ENCODE results near the gene RPS2. TPM values are rescaled to one million over a fixed set of nuclear protein-coding genes. Genes with fewer than 3 reads are reported as not detected.
A peak's percentile ranks its signal among the peaks of the same experiment; 100 is the strongest.

Gene RPS2
- total RNA-seq, 2 donors from 2014 or later: 702 to 834 TPM

GRCh38 chr16:1991588-1991947 lies 26.9 kb upstream of the RPS2 start:
- Histone ChIP-seq H3K4me1 (ENCODE audit: control insufficient read depth in 1 of 2, low read depth in 2 of 2) (peaks cover 9 to 25% of the 10 kb centered on the region in 2 donors), H3K36me3 (peaks cover 4% of the 10 kb centered on the region), H3K4me3 (peak overlapping the region; percentile 65), H3K27ac (no peak overlapping the region), H3K27me3 (replicated peaks; ENCODE audit: insufficient read depth) (peaks cover 7% of the 10 kb centered on the region), H3K9me3 (no peaks in the 10 kb centered on the region)
- TF ChIP-seq, protein P1, sequence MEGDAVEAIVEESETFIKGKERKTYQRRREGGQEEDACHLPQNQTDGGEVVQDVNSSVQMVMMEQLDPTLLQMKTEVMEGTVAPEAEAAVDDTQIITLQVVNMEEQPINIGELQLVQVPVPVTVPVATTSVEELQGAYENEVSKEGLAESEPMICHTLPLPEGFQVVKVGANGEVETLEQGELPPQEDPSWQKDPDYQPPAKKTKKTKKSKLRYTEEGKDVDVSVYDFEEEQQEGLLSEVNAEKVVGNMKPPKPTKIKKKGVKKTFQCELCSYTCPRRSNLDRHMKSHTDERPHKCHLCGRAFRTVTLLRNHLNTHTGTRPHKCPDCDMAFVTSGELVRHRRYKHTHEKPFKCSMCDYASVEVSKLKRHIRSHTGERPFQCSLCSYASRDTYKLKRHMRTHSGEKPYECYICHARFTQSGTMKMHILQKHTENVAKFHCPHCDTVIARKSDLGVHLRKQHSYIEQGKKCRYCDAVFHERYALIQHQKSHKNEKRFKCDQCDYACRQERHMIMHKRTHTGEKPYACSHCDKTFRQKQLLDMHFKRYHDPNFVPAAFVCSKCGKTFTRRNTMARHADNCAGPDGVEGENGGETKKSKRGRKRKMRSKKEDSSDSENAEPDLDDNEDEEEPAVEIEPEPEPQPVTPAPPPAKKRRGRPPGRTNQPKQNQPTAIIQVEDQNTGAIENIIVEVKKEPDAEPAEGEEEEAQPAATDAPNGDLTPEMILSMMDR (IDR thresholded peaks at IDR 0.05): no peak
- ATAC-seq (ENCODE audit: insufficient number of reproducible peaks, low FRiP score, low read depth) (no peak), DNase-seq (ENCODE audit: low spot score) (no peak)

GRCh38 chr16:1991135-1991551 lies 26.5 kb upstream of the RPS2 start:
- Histone ChIP-seq H3K4me3 (peak overlapping the region; percentile 65), H3K4me1 (ENCODE audit: control insufficient read depth in 1 of 2, low read depth in 2 of 2) (peaks cover 9 to 25% of the 10 kb centered on the region in 2 donors), H3K27ac (no peak overlapping the region), H3K36me3 (peaks cover 8% of the 10 kb centered on the region), H3K9me3 (no peaks in the 10 kb centered on the region), H3K27me3 (replicated peaks; ENCODE audit: insufficient read depth) (peaks cover 7% of the 10 kb centered on the region)
- DNase-seq (ENCODE audit: low spot score) (no peak), ATAC-seq (ENCODE audit: insufficient number of reproducible peaks, low FRiP score, low read depth) (no peak)
- TF ChIP-seq, protein P1 (IDR thresholded peaks at IDR 0.05): no peak

- H3K9me3 ChIP-seq: no peaks in the 10 kb centered on the region
- H3K36me3 ChIP-seq: peaks cover 12% of the 10 kb centered on the region
- DNase-seq (ENCODE audit: low spot score) (no peak), ATAC-seq (ENCODE audit: insufficient number of reproducible peaks, low FRiP score, low read depth) (no peak)
- H3K27ac ChIP-seq: no peak overlapping the region
- TF ChIP-seq, protein P1 (IDR thresholded peaks at IDR 0.05): no peak
- peaks cover 9 to 25% of the 10 kb centered on the region in 2 donors for H3K4me1 ChIP-seq (ENCODE audit: control insufficient read depth in 1 of 2, low read depth in 2 of 2)
- H3K27me3 ChIP-seq (replicated peaks; ENCODE audit: insufficient read depth): peaks cover 7% of the 10 kb centered on the region
- peak overlapping the region; percentile 65 for H3K4me3 ChIP-seq
Observed at GRCh38 chr16:1990351-1991134, 25.9 kb upstream of the RPS2 start.

DNA sequence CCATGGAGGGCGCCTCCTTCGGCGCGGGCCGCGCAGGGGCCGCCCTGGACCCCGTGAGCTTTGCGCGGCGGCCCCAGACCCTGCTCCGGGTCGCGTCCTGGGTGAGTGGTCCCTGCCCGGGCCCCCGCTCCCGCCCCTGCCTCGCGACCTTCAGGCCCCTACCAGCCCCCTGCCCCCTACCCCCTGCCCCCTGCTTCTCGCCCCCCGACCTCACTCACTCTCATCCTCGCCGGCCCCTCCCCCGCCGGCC lies 25.4 kb upstream of the RPS2 start:
- H3K9me3 ChIP-seq: no peaks in the 10 kb centered on the region
- peaks cover 8% of the 10 kb centered on the region for H3K36me3 ChIP-seq
- DNase-seq (ENCODE audit: low spot score) (no peak), ATAC-seq (ENCODE audit: insufficient number of reproducible peaks, low FRiP score, low read depth) (no peak)
- peaks cover 10 to 30% of the 10 kb centered on the region in 2 donors for H3K4me1 ChIP-seq (ENCODE audit: control insufficient read depth in 1 of 2, low read depth in 2 of 2)
- TF ChIP-seq, protein P1 (IDR thresholded peaks at IDR 0.05): no peak
- H3K4me3 ChIP-seq: peak overlapping the region; percentile 65
- H3K27ac ChIP-seq: no peak overlapping the region
- peaks cover 7% of the 10 kb centered on the region for H3K27me3 ChIP-seq (replicated peaks; ENCODE audit: insufficient read depth)

DNA sequence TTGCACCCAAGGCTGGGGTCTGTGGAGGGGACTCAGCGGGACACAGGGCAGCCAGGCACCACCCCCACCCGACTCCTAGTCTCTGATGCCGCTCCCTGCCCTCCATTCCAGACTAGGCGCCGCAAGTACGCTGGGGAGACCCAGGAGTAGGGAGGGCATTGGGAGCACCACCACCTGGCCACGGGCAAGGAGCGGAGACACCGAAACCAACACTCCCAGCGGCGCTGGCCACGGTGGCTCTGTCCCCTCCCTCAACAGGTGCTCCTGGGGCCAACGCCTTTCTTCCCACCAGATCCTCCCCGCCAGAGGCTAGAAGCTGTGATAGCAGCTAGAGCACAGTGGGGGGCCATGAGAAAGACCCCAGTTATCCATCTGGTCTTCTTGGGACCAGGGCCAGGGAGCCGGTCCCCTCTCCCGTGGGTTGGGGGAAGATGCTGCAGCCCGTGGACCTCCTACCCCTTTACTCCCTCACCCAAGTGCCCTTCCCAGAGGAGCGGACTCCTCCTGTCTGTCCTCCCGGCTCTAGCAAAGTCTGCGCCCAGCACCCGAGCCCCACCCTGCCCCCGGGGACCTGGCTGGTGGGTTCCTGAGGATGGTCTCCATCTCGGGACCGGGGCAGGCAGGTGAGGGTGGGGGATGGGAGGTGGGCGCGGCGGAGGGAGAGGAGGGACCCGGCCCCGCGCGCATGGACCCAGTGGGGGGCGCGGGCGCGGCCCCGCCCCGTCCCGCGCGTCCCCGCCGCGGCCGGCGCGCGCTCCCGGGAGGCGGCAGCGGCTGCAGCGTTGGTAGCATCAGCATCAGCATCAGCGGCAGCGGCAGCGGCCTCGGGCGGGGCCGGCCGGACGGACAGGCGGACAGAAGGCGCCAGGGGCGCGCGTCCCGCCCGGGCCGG lies 24.8 kb upstream of the RPS2 start, which contains the start of gene SYNGR3:
TSS of gene SYNGR3 (plus strand) at position 762 of the 892 bp plus-strand sequence. CDS start 133 bp downstream, outside the sequence.
- TF ChIP-seq, protein P1 (IDR thresholded peaks at IDR 0.05): no peak
- H3K9me3 ChIP-seq: no peaks in the 10 kb centered on the region
- H3K4me1 ChIP-seq (ENCODE audit: control insufficient read depth in 1 of 2, low read depth in 2 of 2): peaks cover 16 to 36% of the 10 kb centered on the region in 2 donors
- peaks cover 7% of the 10 kb centered on the region for H3K27me3 ChIP-seq (replicated peaks; ENCODE audit: insufficient read depth)
- no peak within 1 kb of the TSS for H3K27ac ChIP-seq
- DNase-seq (ENCODE audit: low spot score) (no peak), ATAC-seq (ENCODE audit: insufficient number of reproducible peaks, low FRiP score, low read depth) (no peak)
- peak within 1 kb of the TSS; percentile 65 for H3K4me3 ChIP-seq
- peaks cover 8% of the 10 kb centered on the region for H3K36me3 ChIP-seq

All from thoracic aorta (tissue), 2 donors.